Adipose tissue (tissue), 3 donors: ENCODE results near the gene HSDL1. TPM values are rescaled to one million over a fixed set of nuclear protein-coding genes. Genes with fewer than 3 reads are reported as not detected.

Experiments used
- H3K27ac ChIP-seq: one replicate; pipeline ENCODE4 v1.5.1; 2013; ENCODE audit warnings: low read depth, low read length
- WGBS, 3 donors: extraction: QIAGEN DNeasy Blood & Tissue Kit; methylation state at CpG; one replicate each; pipeline ENCODE4 v1.1.7; 2013; 5-methylcytosine and 5-hydroxymethylcytosine counted together
- polyA plus RNA-seq, 3 donors: library from polyadenylated mRNA; stranded (reverse); fragments of 200-250 nt; gene quantifications; one replicate each; pipeline ENCODE4 v1.2.3, GENCODE V29; 2013
- donor health status: healthy with polysubstance abuse.
- donor health status: Bipolar disorder and iron deficiency.
- donor health status: healthy.

The HSDL1 gene
- polyA plus RNA-seq, 3 donors: 4.1 to 14.3 (median 6.4) TPM

- H3K27ac ChIP-seq: no peak overlapping the region
- WGBS, 3 donors: 76 to 88% (median 87%) methylated on average over 15 of the region's 15 CpGs
These were observed 33.3 kb upstream of the HSDL1 start for GRCh38 chr16:84178146-84178765.

DNA sequence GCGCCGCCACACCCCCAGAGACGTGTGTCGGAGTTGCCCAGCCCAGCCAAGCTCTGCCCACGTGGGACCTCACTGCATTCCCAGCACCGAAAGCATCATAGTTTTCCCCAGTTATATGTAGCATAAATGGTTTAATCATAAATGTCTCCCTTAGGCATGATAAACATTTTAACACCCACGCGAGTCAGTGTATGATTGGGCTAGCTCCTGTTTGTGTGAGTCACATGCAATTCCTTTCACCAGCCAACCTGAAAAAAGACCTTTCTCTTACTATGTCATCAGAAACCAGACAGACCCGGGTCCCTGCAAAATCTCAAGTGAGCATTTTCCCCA, 32.7 kb upstream of the HSDL1 start:
- WGBS, 3 donors: 50 to 66% (median 56%) methylated on average over 9 of the region's 9 CpGs
- H3K27ac ChIP-seq: no peak overlapping the region

DNA sequence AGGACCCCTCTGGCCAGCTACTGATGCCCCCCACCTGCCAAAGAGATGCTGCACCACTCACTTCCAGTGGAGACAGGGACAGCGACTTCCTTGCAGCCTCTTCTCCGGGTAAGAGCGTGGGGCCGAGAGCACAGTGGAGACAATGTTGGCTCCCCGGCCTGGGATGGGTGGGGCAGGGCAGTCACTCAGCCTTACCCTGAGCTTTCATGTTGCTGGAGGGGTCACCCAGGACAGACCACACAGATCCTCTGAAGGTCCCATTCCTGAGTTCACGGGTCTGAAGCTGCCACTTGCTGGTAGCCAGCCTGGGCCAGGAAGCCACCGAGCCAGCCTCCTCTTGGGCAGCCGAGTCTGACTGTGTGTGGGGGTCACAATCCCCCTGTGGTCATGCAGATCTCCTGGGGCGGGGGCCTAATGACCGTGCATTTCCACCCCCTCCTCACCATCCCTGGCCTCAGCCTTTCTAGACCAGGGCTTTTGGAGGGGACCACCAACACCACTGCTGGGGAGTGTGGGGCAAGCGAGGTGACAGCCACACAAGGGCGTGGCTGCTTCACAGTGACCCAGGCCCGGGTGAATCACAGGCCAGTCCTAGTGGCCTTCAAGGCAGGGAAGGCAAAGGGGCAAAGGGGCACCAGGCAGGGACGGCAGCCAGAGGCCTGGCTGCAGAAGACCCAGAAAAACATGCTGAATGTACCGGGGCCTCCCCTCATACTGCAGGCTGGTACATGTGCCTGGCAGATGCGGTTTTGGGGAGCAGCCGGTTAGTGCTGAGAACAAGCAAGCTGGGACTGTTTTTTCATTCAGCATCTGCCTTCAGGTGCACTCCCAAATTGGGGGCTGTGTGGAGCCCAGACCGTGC, 31.4 kb upstream of the HSDL1 start:
- WGBS, 3 donors: 61 to 63% (median 62%) methylated on average over 18 of the region's 18 CpGs
- no peak overlapping the region for H3K27ac ChIP-seq

DNA sequence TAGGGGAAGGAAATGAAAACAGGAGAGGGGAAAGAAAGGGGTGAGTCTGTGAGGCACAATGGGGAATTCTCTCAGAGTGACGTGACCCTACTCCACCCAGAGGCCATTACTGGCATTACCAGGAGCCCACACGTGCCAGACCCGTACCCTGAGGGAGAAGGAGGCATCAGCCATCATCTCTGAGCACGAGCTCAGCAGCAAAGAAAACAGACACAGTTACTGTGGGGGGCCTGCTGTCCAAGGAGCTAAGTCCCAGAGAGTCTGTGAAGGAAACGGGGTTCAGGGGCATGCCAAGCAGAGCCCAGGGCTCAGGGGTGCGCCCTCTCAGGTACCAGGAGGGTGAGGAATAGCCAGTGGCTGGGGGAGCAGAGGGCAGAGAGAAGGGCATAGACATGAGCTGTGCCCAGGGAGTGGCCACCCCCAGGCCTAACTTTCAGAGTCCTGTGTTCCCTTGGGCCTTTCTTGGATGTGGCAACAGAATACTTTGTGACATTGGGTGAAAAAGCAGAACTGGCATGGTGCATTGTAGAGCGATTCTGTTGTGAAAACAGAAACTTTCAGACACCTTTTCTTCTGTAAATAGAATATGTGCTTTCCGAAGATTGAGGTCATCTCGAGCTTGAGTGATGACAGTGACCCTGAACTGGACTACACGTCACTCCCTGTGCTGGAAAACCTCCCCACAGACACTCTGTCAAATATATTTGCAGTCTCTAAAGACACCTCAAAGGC, 30.5 kb upstream of the HSDL1 start:
- WGBS, 3 donors: 29 to 51% (median 34%) methylated on average over 10 of the region's 10 CpGs
- H3K27ac ChIP-seq: no peak overlapping the region

GRCh38 chr16:84174396-84174795, 29.4 kb upstream of the HSDL1 start:
- no peak overlapping the region for H3K27ac ChIP-seq
- 63 to 81% (median 77%) methylated on average over 11 of the region's 11 CpGs for WGBS, 3 donors

- H3K27ac ChIP-seq: no peak overlapping the region
- WGBS, 3 donors: 77 to 83% (median 77%) methylated on average over 11 of the region's 11 CpGs
These were observed 24.9 kb upstream of the HSDL1 start for GRCh38 chr16:84169765-84170310.

GRCh38 chr16:84166796-84167695, 22.1 kb upstream of the HSDL1 start:
- H3K27ac ChIP-seq: no peak overlapping the region
- 72 to 81% (median 77%) methylated on average over 13 of the region's 13 CpGs for WGBS, 3 donors

DNA sequence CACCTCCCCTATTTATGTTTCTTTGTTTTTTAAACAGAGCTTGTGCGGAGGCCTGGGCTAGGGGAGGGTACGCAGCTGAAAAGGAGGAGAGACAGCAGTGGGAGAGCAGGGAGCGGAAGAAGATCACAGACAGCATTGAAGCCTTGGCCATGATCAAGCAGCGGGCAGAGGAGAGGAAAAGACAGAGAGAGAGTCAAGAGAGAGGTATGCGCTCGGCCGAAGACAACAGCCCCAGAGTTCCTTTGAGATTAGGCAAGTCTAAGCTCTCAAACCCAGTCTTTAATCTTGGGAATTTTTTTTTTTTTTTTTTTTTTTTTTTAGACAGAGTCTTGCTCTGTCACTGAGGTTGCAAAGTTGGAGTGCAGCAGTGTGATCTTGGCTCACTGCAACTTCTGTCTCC, 20.8 kb upstream of the HSDL1 start:
- 87 to 96% (median 90%) methylated on average over 7 of the region's 7 CpGs for WGBS, 3 donors
- no peak overlapping the region for H3K27ac ChIP-seq

DNA sequence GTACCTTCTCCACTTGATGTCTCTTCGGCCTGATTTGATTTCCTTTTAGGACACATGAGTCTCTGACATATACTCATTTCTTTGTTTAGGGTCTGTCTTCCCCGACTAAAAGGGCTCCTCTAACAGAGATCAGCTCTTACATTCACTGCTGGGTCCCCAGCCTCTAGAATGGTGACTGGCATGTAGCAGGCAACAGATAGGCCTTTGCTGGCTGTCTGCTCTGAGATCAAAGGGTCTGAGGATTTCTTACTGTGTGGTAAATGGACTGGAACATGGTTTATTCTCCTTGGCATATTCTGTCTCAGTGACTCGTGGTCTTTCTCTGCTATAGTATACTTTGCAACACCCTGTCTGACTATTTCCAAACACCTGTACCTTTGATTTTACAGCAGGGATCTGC, 16.8 kb upstream of the HSDL1 start:
- 65 to 66% (median 65%) methylated on average over 3 of the region's 3 CpGs for WGBS, 3 donors
- no peak overlapping the region for H3K27ac ChIP-seq

DNA sequence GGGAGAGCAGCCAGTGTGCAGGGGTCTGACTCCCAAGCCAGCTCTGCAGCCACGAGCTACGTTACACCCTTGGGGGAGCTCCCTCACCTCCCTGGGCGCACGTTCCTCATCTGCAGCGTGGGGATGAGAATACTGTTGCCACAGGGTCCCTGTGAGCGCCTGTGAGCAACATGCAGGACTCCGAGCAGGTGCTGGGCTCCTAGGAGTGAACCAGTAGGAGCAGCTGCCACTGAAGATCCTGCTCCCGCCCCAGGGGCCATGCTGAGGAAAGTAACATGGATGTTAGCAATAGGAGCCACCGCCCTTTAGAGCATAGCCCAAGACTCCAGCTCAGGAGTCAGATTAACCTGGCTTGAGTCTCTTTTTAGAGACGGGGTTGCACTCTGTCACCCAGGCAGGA, 16.1 kb upstream of the HSDL1 start:
- WGBS, 3 donors: 69 to 79% (median 79%) methylated on average over 10 of the region's 10 CpGs
- no peak overlapping the region for H3K27ac ChIP-seq

DNA sequence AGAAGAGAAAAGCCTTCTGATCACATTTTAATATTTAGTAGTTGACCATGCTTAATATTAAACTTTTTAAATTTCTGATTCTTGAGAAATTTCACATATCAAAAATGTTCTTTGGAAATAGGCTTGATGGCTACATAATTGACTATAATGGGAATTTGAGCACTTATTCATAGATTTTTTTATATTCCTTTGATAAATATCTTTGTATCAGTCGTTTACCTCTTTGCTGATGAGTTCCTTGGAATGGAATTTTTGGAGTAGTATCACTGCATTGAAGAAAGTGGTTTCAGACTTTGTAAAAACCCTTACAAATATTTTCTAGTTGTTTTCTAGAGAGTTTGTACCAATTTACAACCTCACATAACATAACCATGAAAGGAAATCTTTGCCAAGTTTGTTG, 14.8 kb upstream of the HSDL1 start:
- WGBS, 3 donors: 50 to 55% (median 51%) methylated on average over 1 of the region's 1 CpG
- H3K27ac ChIP-seq: no peak overlapping the region

GRCh38 chr16:84159007-84159406, 14.0 kb upstream of the HSDL1 start:
- H3K27ac ChIP-seq: no peak overlapping the region
- WGBS, 3 donors: 25 to 35% (median 29%) methylated on average over 9 of the region's 9 CpGs

- 65 to 68% (median 67%) methylated on average over 5 of the region's 5 CpGs for WGBS, 3 donors
- no peak overlapping the region for H3K27ac ChIP-seq
These were observed 11.4 kb upstream of the HSDL1 start for GRCh38 chr16:84156342-84156784.

GRCh38 chr16:84155771-84156170, 10.8 kb upstream of the HSDL1 start:
- WGBS, 3 donors: 84 to 90% (median 89%) methylated on average over 6 of the region's 6 CpGs
- no peak overlapping the region for H3K27ac ChIP-seq

DNA sequence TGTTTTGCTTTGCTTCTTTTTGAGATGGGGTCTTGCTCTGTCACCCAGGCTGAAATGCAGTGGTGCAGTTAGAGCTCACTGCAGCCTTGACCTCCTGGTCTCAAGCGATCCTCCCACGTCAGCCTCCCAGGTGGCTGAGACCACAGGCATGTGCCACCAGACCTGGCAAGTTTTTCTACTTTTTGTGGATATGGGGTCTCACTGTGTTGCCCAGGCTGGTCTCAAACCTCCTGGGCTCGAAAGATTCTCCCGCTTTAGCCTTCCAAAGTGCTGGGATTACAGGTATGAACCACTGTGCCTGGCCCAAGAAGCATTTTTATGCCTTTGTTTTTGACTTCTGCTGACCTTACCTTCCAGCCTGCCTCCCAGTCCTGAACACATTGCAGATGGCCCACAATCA, 10.2 kb upstream of the HSDL1 start:
- no peak overlapping the region for H3K27ac ChIP-seq
- WGBS, 3 donors: 94 to 96% (median 96%) methylated on average over 4 of the region's 4 CpGs

GRCh38 chr16:84153660-84154214, 8.8 kb upstream of the HSDL1 start:
- H3K27ac ChIP-seq: no peak overlapping the region
- WGBS, 3 donors: 68 to 70% (median 68%) methylated on average over 8 of the region's 8 CpGs

- 83 to 94% (median 88%) methylated on average over 3 of the region's 3 CpGs for WGBS, 3 donors
These were observed 5.9 kb upstream of the HSDL1 start for GRCh38 chr16:84150926-84151325.

More at GRCh38 chr16:84150926-84151325, 5.9 kb upstream of the HSDL1 start:
- H3K27ac ChIP-seq: no peak overlapping the region
